Measurements from ENCODE around the gene ROBO2.

Gene ROBO2

GRCh38 chr3:77682162-77682561, 642.3 kb downstream of the ROBO2 start:
- no peak for TF ChIP-seq CTCF (IDR thresholded peaks at IDR 0.05; ENCODE audit: insufficient read depth, low read depth, low read length, missing control alignments)
- no peak overlapping the region for H3K4me3 ChIP-seq (ENCODE audit: low read depth, low read length)
- no peak for DNase-seq (ENCODE audit: low read depth)

- DNase-seq (ENCODE audit: low read depth): no peak
- no peak overlapping the region for H3K4me3 ChIP-seq (ENCODE audit: low read depth, low read length)
- TF ChIP-seq CTCF (IDR thresholded peaks at IDR 0.05; ENCODE audit: insufficient read depth, low read depth, low read length, missing control alignments): no peak
These were observed 644.2 kb downstream of the ROBO2 start for GRCh38 chr3:77684115-77684514.

- DNase-seq (ENCODE audit: low read depth): no peak
- H3K4me3 ChIP-seq (ENCODE audit: low read depth, low read length): no peak overlapping the region
- no peak for TF ChIP-seq CTCF (IDR thresholded peaks at IDR 0.05; ENCODE audit: insufficient read depth, low read depth, low read length, missing control alignments)
These were observed 645.8 kb downstream of the ROBO2 start for GRCh38 chr3:77685713-77686112.

- DNase-seq (ENCODE audit: low read depth): no peak
- no peak overlapping the region for H3K4me3 ChIP-seq (ENCODE audit: low read depth, low read length)
These were observed 646.7 kb downstream of the ROBO2 start for GRCh38 chr3:77686560-77686959.

GRCh38 chr3:77687545-77687944, 647.6 kb downstream of the ROBO2 start:
- H3K4me3 ChIP-seq (ENCODE audit: low read depth, low read length): no peak overlapping the region
- no peak for DNase-seq (ENCODE audit: low read depth)
- no peak for TF ChIP-seq CTCF (IDR thresholded peaks at IDR 0.05; ENCODE audit: insufficient read depth, low read depth, low read length, missing control alignments)

More at GRCh38 chr3:77686560-77686959, 646.7 kb downstream of the ROBO2 start:
- no peak for TF ChIP-seq CTCF (IDR thresholded peaks at IDR 0.05; ENCODE audit: insufficient read depth, low read depth, low read length, missing control alignments)

GRCh38 chr3:77690284-77690845, 650.5 kb downstream of the ROBO2 start:
- DNase-seq (ENCODE audit: low read depth): no peak
- H3K4me3 ChIP-seq (ENCODE audit: low read depth, low read length): no peak overlapping the region
- TF ChIP-seq CTCF (IDR thresholded peaks at IDR 0.05; ENCODE audit: insufficient read depth, low read depth, low read length, missing control alignments): no peak

GRCh38 chr3:77693147-77693546, 653.2 kb downstream of the ROBO2 start:
- no peak for TF ChIP-seq CTCF (IDR thresholded peaks at IDR 0.05; ENCODE audit: insufficient read depth, low read depth, low read length, missing control alignments)
- no peak overlapping the region for H3K4me3 ChIP-seq (ENCODE audit: low read depth, low read length)
- no peak for DNase-seq (ENCODE audit: low read depth)

Measured in GM12865 (cell line).